HEK293 (cell line): Measurements from ENCODE around the gene PNRC1.

Source experiments
- CTCF ChIA-PET: fragments of 350-600 bp; formaldehyde crosslinking; extraction: SDS; loops from one replicate; lab custom pipeline; 2021; ENCODE audit warnings: antibody characterized with exemption; lab: Yijun Ruan, JAX
- POLR2A ChIA-PET: fragments of 300-600 bp; formaldehyde crosslinking; extraction: SDS; loops from one replicate; lab custom pipeline; 2020; ENCODE audit warnings: antibody characterized with exemption, inconsistent platforms; lab: Yijun Ruan, JAX
- H3K27ac ChIP-seq: fragments of 200-500 bp; sonication (Bioruptor generic); 2 replicates; pipeline ENCODE4 v1.5.1; 2014; ENCODE audit warnings: low read depth, low read length, control low read depth, inconsistent platforms; ENCODE audit errors: extremely low read depth
- H3K36me3 ChIP-seq, 2 experiments: fragments of 200-500 bp in 1 of 2; sonication (Bioruptor generic) in 1 of 2; 1 replicate in 1 of 2; 2 replicates in 1 of 2; pipeline ENCODE4 v1.5.1; 2014 to 2017; ENCODE audit warnings: inconsistent platforms in 2 of 2, low read length in 2 of 2; ENCODE audit not compliant: control insufficient read depth in 2 of 2, insufficient read depth in 1 of 2
- H3K4me1 ChIP-seq: fragments of 200-500 bp; sonication (Bioruptor generic); 2 replicates; pipeline ENCODE4 v1.5.1; 2014; ENCODE audit warnings: mild to moderate bottlenecking, low read length, inconsistent platforms; ENCODE audit not compliant: control insufficient read depth, insufficient read depth
- H3K4me3 ChIP-seq: 2 replicates; pipeline ENCODE4 v1.5.1; 2011; ENCODE audit warnings: low read depth, mild to moderate bottlenecking, control low read depth, low read length, moderate library complexity
- H3K9me3 ChIP-seq: fragments of 200-500 bp; sonication (Bioruptor generic); 2 replicates; pipeline ENCODE4 v1.5.1; 2014; ENCODE audit warnings: low read depth, low read length, inconsistent platforms; ENCODE audit not compliant: control insufficient read depth, insufficient read depth
- BCL11A ChIP-seq: fragments of 450-650 bp; formaldehyde crosslinking; IDR thresholded peaks from 2 replicates; pipeline ENCODE4 v1.5.1; 2016; ENCODE audit warnings: low read depth, missing biosample characterization, missing genetic modification characterization
- IKZF3 ChIP-seq: fragments of 450-650 bp; IDR thresholded peaks from 2 replicates; pipeline ENCODE4 v1.5.0; 2018; ENCODE audit warnings: missing biosample characterization, mild to moderate bottlenecking, missing genetic modification characterization, moderate library complexity
- KLF7 ChIP-seq: fragments of 450-650 bp; formaldehyde crosslinking; IDR thresholded peaks from 2 replicates; pipeline ENCODE4 v1.5.1; 2016; ENCODE audit warnings: missing biosample characterization, missing genetic modification characterization, borderline replicate concordance
- SP7 ChIP-seq: fragments of 450-650 bp; formaldehyde crosslinking; IDR thresholded peaks from 2 replicates; pipeline ENCODE4 v1.5.1; 2016; ENCODE audit warnings: missing biosample characterization, missing genetic modification characterization
- TRIM28 ChIP-seq: IDR thresholded peaks from 2 replicates; pipeline ENCODE4 v1.6.1; 2011; ENCODE audit warnings: low read length, control low read depth, borderline replicate concordance
- ZBTB17 ChIP-seq: fragments of 450-650 bp; formaldehyde crosslinking; IDR thresholded peaks from 2 replicates; pipeline ENCODE4 v1.5.1; 2016; ENCODE audit warnings: missing biosample characterization, missing genetic modification characterization
- ZBTB7A ChIP-seq: fragments of 450-650 bp; formaldehyde crosslinking; IDR thresholded peaks from 2 replicates; pipeline ENCODE4 v1.5.1; 2016; ENCODE audit warnings: low read depth, missing biosample characterization, missing genetic modification characterization
- ZFP37 ChIP-seq: fragments of 450-650 bp; formaldehyde crosslinking; IDR thresholded peaks from 2 replicates; pipeline ENCODE4 v1.5.1; 2016; ENCODE audit warnings: missing biosample characterization, missing genetic modification characterization
- ZNF10 ChIP-seq: fragments of 450-650 bp; formaldehyde crosslinking; IDR thresholded peaks from 2 replicates; pipeline ENCODE4 v1.5.1; 2017; ENCODE audit warnings: missing biosample characterization, missing genetic modification characterization
- ZNF132 ChIP-seq: fragments of 450-650 bp; formaldehyde crosslinking; IDR thresholded peaks from 2 replicates; pipeline ENCODE4 v1.5.1; 2017; ENCODE audit warnings: missing biosample characterization, missing genetic modification characterization, borderline replicate concordance
- ZNF140 ChIP-seq: fragments of 450-650 bp; formaldehyde crosslinking; IDR thresholded peaks from 2 replicates; pipeline ENCODE4 v1.5.1; 2016; ENCODE audit warnings: missing biosample characterization, missing genetic modification characterization
- ZNF169 ChIP-seq: fragments of 450-650 bp; formaldehyde crosslinking; IDR thresholded peaks from 2 replicates; pipeline ENCODE4 v1.5.1; 2016; ENCODE audit warnings: missing biosample characterization, missing genetic modification characterization
- ZNF350 ChIP-seq: fragments of 450-650 bp; formaldehyde crosslinking; IDR thresholded peaks from 2 replicates; pipeline ENCODE4 v1.5.0; 2017; ENCODE audit warnings: missing biosample characterization, mild to moderate bottlenecking, missing genetic modification characterization
- ZNF514 ChIP-seq: fragments of 450-650 bp; formaldehyde crosslinking; IDR thresholded peaks from 2 replicates; pipeline ENCODE4 v1.5.1; 2016; ENCODE audit warnings: missing biosample characterization, missing genetic modification characterization
- ZNF596 ChIP-seq: fragments of 450-650 bp; IDR thresholded peaks from 2 replicates; pipeline ENCODE4 v1.5.0; 2018; ENCODE audit warnings: missing biosample characterization, mild to moderate bottlenecking, missing genetic modification characterization, moderate library complexity
- ZNF664 ChIP-seq: fragments of 450-650 bp; formaldehyde crosslinking; IDR thresholded peaks from 2 replicates; pipeline ENCODE4 v1.5.1; 2016; ENCODE audit warnings: missing biosample characterization, missing genetic modification characterization
- ZNF830 ChIP-seq: fragments of 450-650 bp; IDR thresholded peaks from 2 replicates; pipeline ENCODE4 v1.5.0; 2018; ENCODE audit warnings: missing biosample characterization, missing genetic modification characterization, low read depth, mild to moderate bottlenecking, moderate library complexity
- ZNF837 ChIP-seq: fragments of 450-650 bp; formaldehyde crosslinking; IDR thresholded peaks from 2 replicates; pipeline ENCODE4 v1.5.1; 2016; ENCODE audit warnings: missing biosample characterization, missing genetic modification characterization
- ZSCAN23 ChIP-seq: fragments of 450-650 bp; formaldehyde crosslinking; IDR thresholded peaks from 2 replicates; pipeline ENCODE4 v1.5.1; 2016; ENCODE audit warnings: missing biosample characterization, missing genetic modification characterization
- TF ChIP-seq, protein P1 (sequence below): fragments of 450-650 bp; formaldehyde crosslinking; IDR thresholded peaks from 2 replicates; pipeline ENCODE4 v1.5.1; 2017; ENCODE audit warnings: missing biosample characterization, missing genetic modification characterization
- TF ChIP-seq, protein P2 (sequence below): fragments of 450-650 bp; formaldehyde crosslinking; IDR thresholded peaks from 2 replicates; pipeline ENCODE4 v1.5.1; 2017; ENCODE audit warnings: missing biosample characterization, missing genetic modification characterization
- TF ChIP-seq, protein P3 (sequence below): IDR thresholded peaks from 2 replicates; pipeline ENCODE4 v1.6.1; 2011; ENCODE audit warnings: mild to moderate bottlenecking, low read depth, low read length, borderline replicate concordance
- TF ChIP-seq, protein P4 (sequence below): fragments of 450-650 bp; formaldehyde crosslinking; IDR thresholded peaks from 2 replicates; pipeline ENCODE4 v1.5.1; 2017; ENCODE audit warnings: missing biosample characterization, missing genetic modification characterization
- TF ChIP-seq, protein P5 (sequence below): fragments of 450-650 bp; formaldehyde crosslinking; conservative IDR thresholded peaks from 2 replicates; pipeline ENCODE4 v1.5.1; 2016; ENCODE audit warnings: low read depth, missing biosample characterization, missing genetic modification characterization

Gene PNRC1

DNA sequence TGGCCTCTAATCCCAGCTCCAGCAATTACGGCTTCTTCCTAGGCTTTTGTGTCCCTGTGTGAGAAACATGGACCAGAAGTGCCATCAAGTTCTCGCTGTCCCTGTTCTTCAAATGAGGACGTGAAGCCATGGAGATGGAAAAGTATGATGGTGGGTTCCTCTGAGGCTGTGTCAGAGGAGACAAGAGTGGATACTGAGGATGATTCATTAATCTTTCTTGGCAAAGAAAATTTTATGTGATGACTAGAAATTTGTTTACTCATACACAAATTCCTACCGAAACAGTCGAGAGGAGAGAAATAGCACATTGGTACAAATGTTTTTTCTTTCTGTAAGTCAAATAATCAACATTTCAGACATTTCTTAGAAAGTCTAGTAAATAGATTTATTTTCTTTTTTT lies 35.0 kb upstream of the PNRC1 start:
- CTCF ChIA-PET: no interaction called here
- no peak overlapping the region for H3K27ac ChIP-seq
- POLR2A ChIA-PET: interaction anchor here (1.5 kb wide), 1 partner anchor 35 kb away, joined by 8 read pairs; the partner anchor contains the start of gene PNRC1
- peaks cover 11% of the 10 kb centered on the region for H3K4me1 ChIP-seq
- TF ChIP-seq ZNF350 (no peak), ZBTB7A (tag by site-specific recombination) (no peak), SP7 (no peak), ZNF10 (tag by site-specific recombination) (no peak), ZNF830 (tag by site-specific recombination) (no peak), ZNF837 (tag by site-specific recombination) (no peak), ZNF169 (no peak), ZNF596 (tag by site-specific recombination) (no peak), KLF7 (no peak)
- TF ChIP-seq, protein P1, sequence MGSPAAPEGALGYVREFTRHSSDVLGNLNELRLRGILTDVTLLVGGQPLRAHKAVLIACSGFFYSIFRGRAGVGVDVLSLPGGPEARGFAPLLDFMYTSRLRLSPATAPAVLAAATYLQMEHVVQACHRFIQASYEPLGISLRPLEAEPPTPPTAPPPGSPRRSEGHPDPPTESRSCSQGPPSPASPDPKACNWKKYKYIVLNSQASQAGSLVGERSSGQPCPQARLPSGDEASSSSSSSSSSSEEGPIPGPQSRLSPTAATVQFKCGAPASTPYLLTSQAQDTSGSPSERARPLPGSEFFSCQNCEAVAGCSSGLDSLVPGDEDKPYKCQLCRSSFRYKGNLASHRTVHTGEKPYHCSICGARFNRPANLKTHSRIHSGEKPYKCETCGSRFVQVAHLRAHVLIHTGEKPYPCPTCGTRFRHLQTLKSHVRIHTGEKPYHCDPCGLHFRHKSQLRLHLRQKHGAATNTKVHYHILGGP: no peak
- no peaks in the 10 kb centered on the region for H3K9me3 ChIP-seq
- no peak overlapping the region for H3K4me3 ChIP-seq
- H3K36me3 ChIP-seq: no peaks in the 10 kb centered on the region

DNA sequence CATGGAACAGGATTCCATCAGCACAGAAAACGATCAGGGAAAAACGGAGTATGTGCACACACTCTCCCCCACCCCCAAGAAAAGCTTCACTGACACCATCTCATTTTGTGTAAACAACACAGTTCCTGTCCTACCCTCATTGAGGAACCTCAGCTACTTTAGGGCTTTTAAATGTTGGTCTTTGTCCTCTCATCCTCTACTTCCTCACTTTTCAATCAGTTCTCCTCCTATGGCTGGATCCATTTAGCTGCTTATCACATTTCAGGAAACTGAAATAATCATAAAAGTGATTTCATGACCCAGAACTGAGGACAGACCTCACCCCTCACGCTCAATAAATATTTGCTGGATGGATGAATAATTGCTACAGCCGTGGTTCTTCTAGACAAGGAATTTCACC lies 33.1 kb upstream of the PNRC1 start:
- CTCF ChIA-PET: interaction anchor here (1.0 kb wide), 1 partner anchor 65 kb away, joined by 4 read pairs; no protein-coding TSS in a partner anchor
- H3K9me3 ChIP-seq: no peaks in the 10 kb centered on the region
- no peaks in the 10 kb centered on the region for H3K36me3 ChIP-seq
- no peak overlapping the region for H3K4me3 ChIP-seq
- H3K4me1 ChIP-seq: peaks cover 11% of the 10 kb centered on the region
- H3K27ac ChIP-seq: no peak overlapping the region
- no peak for TF ChIP-seq ZNF514 (tag by site-specific recombination)
- TF ChIP-seq, protein P2, sequence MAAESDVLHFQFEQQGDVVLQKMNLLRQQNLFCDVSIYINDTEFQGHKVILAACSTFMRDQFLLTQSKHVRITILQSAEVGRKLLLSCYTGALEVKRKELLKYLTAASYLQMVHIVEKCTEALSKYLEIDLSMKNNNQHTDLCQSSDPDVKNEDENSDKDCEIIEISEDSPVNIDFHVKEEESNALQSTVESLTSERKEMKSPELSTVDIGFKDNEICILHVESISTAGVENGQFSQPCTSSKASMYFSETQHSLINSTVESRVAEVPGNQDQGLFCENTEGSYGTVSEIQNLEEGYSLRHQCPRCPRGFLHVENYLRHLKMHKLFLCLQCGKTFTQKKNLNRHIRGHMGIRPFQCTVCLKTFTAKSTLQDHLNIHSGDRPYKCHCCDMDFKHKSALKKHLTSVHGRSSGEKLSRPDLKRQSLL (tag by site-specific recombination): no peak
- TF ChIP-seq, protein P3, sequence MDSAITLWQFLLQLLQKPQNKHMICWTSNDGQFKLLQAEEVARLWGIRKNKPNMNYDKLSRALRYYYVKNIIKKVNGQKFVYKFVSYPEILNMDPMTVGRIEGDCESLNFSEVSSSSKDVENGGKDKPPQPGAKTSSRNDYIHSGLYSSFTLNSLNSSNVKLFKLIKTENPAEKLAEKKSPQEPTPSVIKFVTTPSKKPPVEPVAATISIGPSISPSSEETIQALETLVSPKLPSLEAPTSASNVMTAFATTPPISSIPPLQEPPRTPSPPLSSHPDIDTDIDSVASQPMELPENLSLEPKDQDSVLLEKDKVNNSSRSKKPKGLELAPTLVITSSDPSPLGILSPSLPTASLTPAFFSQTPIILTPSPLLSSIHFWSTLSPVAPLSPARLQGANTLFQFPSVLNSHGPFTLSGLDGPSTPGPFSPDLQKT: no peak
- no peak for TF ChIP-seq IKZF3 (tag by site-specific recombination)
- peak; percentile 72 for TF ChIP-seq ZBTB17 (tag by site-specific recombination)
- peak; percentile 78; the same call in 1 of the 2 replicates for TF ChIP-seq TRIM28
- TF ChIP-seq ZSCAN23: no peak
- no peak for TF ChIP-seq ZNF140 (tag by site-specific recombination)
- TF ChIP-seq, protein P4, sequence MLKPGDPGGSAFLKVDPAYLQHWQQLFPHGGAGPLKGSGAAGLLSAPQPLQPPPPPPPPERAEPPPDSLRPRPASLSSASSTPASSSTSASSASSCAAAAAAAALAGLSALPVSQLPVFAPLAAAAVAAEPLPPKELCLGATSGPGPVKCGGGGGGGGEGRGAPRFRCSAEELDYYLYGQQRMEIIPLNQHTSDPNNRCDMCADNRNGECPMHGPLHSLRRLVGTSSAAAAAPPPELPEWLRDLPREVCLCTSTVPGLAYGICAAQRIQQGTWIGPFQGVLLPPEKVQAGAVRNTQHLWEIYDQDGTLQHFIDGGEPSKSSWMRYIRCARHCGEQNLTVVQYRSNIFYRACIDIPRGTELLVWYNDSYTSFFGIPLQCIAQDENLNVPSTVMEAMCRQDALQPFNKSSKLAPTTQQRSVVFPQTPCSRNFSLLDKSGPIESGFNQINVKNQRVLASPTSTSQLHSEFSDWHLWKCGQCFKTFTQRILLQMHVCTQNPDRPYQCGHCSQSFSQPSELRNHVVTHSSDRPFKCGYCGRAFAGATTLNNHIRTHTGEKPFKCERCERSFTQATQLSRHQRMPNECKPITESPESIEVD: no peak
- TF ChIP-seq ZNF132 (tag by site-specific recombination): no peak
- TF ChIP-seq, protein P5, sequence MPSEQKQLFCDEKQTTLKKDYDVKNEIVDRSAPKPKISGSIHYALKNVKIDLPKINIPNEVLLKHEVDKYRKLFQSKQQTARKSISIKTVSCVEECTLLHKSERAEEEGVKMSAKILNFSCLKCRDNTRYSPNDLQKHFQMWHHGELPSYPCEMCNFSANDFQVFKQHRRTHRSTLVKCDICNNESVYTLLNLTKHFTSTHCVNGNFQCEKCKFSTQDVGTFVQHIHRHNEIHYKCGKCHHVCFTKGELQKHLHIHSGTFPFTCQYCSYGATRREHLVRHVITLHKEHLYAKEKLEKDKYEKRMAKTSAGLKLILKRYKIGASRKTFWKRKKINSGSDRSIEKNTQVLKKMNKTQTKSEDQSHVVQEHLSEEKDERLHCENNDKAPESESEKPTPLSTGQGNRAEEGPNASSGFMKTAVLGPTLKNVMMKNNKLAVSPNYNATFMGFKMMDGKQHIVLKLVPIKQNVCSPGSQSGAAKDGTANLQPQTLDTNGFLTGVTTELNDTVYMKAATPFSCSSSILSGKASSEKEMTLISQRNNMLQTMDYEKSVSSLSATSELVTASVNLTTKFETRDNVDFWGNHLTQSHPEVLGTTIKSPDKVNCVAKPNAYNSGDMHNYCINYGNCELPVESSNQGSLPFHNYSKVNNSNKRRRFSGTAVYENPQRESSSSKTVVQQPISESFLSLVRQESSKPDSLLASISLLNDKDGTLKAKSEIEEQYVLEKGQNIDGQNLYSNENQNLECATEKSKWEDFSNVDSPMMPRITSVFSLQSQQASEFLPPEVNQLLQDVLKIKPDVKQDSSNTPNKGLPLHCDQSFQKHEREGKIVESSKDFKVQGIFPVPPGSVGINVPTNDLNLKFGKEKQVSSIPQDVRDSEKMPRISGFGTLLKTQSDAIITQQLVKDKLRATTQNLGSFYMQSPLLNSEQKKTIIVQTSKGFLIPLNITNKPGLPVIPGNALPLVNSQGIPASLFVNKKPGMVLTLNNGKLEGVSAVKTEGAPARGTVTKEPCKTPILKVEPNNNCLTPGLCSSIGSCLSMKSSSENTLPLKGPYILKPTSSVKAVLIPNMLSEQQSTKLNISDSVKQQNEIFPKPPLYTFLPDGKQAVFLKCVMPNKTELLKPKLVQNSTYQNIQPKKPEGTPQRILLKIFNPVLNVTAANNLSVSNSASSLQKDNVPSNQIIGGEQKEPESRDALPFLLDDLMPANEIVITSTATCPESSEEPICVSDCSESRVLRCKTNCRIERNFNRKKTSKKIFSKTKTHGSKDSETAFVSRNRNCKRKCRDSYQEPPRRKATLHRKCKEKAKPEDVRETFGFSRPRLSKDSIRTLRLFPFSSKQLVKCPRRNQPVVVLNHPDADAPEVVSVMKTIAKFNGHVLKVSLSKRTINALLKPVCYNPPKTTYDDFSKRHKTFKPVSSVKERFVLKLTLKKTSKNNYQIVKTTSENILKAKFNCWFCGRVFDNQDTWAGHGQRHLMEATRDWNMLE (tag by site-specific recombination): no peak
- TF ChIP-seq ZFP37 (tag by site-specific recombination): no peak
- TF ChIP-seq BCL11A (tag by site-specific recombination): no peak
- 0 out of 2 replicates have a peak, but pooled peaks have one; percentile 8 for TF ChIP-seq ZNF664 (tag by site-specific recombination)
- POLR2A ChIA-PET: interaction anchor here (0.6 to 1.9 kb wide), 2 partner anchors 33 to 36 kb away, joined by 6 to 11 read pairs; partner anchors contain the start of gene PNRC1
